Measurements from ENCODE around the gene ADPRHL1.

DNA sequence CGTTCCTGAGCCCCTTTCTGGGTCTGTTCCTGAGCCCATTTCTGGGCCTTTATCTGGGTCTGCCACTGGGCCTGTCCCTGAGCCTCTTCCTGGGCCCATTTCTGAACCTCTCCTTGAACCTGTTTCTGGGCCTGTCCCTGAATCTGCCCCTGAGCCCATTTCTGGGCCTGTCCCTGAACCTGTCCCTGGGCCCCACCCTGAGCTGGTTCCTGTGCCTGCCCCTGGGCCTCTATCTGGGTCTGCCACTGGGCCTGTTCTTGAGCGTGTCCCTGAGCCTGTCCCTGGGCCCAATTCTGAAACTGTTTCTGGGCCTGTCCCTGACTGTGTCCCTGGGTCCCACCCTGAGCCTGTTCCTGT, 48.9 kb downstream of the ADPRHL1 start:
- TF ChIP-seq CTCF (conservative IDR thresholded peaks at IDR 0.05; ENCODE audit: low read depth, low read length) (no peak), EZH2 (IDR thresholded peaks at IDR 0.05; ENCODE audit: borderline replicate concordance, low read depth, low read length, poor library complexity, severe bottlenecking) (no peak)
